HCEC 1CT (cell line): ENCODE results near the gene KY.

Experiments
- DNase-seq: peaks from one replicate; pipeline ENCODE4 v3.0.0-alpha.2; 2017

KY gene

GRCh38 chr3:134643150-134643675 lies 7.6 kb downstream of the KY start:
- no peak for DNase-seq

DNA sequence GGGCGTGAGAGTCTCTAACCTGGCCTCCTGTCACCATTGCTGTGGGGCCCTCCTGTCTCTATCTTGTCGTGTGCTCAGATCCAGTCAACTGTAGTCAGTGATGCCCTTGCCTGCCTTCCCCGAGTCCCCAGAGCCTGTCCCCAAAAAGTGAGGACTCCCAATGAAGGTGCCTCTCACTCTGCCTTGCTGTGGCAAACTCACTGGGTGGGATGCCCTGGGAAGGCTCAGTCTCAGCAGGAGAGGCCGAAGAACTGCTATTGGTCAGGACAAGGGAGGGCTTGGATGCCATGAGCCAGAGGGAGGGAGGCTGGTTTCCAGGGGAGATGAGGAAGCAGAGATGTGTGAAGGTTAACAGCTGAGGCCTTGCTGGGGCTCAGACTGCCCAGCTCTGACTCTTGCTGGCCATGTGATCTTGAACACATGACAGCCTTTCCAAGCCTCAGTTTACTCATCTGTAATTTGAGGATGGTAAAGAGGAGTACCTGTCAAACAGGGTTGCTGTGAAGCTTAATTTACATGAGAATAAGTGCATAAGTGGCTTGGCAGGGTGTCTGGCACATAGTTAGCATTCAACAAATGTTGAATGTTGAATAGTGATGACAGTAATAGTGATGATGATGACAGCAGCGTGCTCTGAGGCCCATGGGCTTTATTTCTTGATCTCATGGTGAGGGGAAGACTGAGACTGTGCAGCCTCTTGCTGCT lies 8.2 kb downstream of the KY start:
- no peak for DNase-seq

DNA sequence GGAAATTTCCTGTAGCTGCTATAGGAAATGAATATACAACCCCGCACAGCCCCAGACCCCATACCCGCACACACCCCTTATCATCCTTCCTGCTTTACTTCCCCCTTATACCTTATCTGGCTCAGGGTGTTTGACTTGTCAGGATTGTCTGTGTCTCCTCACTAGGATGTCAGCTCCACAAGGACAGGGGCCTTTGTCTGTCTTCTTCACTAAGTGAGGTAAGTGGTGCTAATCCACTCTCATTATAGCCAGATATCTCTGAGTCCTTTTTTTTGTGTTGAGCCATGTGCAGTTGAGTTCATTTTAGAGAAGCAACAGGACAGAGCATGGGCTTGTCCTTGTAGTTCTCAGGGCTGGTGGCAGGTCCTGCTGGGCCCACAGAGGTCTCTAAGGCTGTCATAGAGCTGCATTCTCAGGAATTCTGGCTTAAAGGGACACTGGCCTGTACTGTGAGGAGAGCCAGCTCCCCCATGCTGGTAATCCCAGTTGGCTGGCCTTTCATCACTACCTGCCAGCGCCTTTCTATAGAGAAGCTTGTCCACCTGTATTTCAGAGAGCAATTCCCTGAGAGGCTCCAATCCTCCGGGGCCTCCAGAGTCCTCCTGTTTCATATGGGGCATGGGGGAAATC lies 9.0 kb downstream of the KY start:
- no peak for DNase-seq

- peak; percentile 10 for DNase-seq
These were observed 9.9 kb downstream of the KY start for GRCh38 chr3:134640872-134641470.

- no peak for DNase-seq
These were observed 10.4 kb downstream of the KY start for GRCh38 chr3:134640378-134640777.

DNA sequence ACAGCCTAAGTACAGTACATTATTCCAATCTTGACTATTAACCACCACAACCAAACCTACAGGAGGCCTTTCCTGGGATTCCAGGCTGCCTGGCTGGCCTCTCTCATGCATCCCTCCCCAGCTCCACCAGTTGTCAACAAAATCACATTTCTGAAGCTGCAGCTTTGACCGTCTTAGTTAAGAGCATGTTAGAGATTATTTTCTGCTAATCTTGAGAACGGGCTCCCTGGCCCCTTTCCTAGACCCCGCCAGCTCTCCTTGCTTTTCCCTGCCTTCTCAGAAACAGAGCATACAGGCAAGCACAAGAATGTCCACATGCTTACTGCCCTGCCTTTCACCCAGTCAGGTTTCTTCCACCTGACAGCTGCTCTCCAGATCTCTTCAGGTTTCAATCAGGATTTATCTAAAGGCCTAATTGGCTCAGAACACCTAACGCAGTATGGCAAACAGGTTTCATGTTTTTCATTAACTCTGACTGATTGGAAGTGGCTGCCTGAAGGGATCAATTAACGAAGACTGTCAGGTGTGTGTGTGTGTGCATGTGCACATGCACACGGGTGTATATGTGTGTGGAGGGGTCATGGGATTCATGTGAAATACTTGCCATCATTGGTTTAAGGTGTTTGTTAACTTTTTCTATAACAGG lies 12.3 kb downstream of the KY start:
- DNase-seq, result no peak

DNA sequence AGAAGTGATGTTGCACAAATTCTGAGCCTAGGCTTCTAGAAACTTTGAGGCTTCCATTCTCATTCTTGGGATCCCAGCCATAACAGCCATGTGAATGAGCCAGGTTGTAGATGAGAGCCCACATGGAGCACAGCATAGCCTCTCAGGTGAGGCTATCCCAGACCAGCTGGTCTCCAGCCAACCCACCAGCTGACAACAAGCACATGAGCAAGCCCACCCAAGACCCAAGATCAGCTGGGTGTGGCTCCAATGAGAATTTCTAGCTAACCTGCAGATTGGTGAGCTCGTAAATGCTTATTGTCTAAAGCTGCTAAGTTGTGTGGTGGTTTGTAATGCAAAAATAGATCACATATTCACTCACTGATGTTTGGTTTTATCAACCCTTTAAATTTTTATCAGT lies 14.4 kb downstream of the KY start:
- DNase-seq, result no peak

DNA sequence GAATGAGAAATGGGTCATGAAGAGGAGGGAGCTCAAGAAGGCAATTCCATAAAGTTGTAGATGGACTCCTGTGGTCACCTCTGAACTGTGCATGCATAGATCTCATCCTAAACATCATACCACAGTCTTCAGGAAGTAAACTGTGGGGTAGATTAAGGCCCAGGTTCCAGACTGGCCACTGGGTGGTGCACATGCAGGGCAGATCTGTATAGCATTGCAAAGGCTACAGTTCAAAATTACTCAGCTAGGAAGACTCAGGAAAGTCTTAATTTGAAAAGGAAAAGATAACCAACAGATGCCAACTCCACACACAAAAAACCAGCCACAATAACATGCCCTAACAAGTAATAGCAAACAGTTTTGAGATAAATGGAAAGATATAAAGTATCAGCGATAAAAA lies 20.3 kb downstream of the KY start:
- peak; percentile 17 for DNase-seq

DNA sequence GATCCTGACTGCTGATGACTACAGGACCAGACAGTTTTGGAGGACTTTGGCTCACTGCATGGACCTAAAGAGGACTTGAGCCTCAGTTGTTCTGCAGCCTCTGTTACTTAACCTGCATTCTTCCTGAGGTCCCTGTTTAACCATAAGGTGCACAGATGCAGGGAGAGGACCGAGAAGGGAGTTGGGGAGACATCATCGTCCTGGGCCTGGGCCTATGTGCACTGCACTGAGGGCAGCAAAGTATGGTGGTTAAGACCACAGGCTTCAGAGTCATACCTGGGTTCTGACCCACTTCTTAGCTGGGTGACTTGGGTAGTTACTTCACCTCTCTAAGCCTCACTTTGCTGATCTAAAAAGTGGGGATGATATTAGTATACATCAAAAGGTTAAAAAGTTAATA lies 21.9 kb downstream of the KY start:
- DNase-seq, result no peak

GRCh38 chr3:134627831-134628230 lies 23.0 kb downstream of the KY start:
- DNase-seq, result peak; percentile 20

GRCh38 chr3:134625885-134626741 lies 24.7 kb downstream of the KY start:
- DNase-seq, result no peak

GRCh38 chr3:134625462-134625861 lies 25.4 kb downstream of the KY start:
- no peak for DNase-seq

GRCh38 chr3:134624537-134625287 lies 26.1 kb downstream of the KY start:
- no peak for DNase-seq

GRCh38 chr3:134623615-134624245 lies 27.1 kb downstream of the KY start:
- DNase-seq, result no peak

- no peak for DNase-seq
These were observed 27.9 kb downstream of the KY start for GRCh38 chr3:134622806-134623365.

DNA sequence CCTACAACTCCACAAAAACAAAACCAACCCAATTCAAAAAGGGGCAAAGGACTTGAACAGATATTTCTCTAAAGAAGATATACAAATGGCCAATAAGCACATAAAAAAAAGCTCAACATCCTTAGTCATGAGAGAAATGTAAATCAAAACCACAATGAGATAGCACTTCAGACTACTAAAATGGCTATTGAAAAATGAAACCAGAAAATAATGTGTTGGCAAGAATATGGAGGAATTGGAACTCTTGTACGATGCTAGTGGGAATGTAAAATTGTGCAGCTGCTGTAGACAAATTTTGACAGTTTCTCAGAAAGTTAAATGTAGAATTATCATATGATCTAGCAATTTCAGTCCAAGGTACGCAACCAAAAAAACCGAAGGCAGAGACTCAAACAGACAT lies 29.0 kb downstream of the KY start:
- DNase-seq, result no peak

DNA sequence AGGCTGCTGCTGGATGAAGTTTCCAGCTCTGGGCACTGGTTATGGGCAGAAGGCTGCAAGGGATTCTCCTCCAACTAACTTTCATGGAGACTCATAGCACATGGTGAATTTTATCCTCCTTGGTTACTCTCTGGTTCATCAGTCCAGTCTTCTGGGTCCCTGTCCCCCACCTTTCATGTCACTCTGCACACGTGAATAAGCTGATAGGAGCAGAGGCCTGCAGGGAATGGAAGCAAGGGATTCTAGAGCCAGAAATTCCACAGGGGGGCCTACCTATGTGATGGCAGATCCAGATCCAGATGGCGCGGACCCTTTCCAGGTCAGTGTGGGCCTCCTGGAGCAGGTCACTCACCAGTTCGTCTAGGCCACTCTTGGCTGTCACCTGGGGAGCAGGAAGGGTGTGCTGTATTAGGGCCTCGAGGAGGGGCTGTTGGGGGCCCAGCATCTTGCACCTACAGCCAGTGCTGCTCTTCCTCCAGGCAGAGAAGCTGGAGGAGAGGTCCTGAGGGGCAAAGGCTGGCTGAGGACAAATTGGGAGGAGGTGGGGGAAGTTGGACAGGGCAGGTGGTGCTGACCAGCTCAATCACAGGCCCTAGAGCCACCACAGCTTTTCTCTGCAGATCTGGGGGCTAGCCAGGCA lies 30.2 kb downstream of the KY start:
- no peak for DNase-seq

DNA sequence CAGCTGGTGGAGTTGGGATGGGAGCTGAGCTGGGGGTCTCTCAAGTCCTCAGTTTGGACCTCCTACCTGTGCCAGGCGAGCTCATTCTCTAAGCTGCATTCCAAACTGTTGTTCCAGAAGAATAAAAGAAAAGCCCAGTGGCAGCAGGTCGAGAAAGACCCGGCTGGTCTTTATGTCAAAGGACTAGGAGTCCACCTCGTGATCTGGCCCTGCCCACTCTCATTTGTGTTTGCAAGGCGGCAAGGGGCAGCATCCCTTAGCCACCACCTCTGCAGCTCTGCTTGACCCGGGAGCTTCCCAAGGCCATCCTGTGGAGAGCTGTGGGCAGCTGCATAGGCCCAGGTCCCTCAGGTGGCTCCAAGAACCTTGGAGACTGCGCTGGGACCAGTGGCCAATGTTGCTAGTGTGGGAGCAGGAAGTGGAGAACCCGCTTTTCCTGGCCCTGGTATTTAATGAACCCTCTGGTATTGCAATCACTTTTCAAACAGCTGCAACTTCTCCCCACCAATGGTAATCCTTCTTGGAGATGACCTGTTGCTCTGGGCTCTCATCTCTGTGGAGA lies 30.9 kb downstream of the KY start:
- no peak for DNase-seq

DNA sequence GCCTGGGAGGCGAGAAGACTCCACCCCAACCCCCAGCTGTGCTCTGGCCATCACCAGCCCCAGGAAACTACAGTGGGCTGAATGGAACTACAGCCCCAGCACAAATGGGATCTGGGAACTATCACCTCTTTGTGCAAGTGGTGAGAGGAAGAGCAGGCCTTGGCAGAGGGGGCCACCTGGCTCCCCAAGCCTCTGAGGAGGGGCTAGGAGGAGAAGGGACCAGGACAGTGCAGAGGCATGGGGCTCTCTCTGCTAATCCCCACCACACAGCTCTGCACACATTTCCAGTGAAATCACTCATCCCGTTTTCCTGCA lies 31.6 kb downstream of the KY start:
- DNase-seq, result no peak
